GM21528 (cell line): Measurements from ENCODE around the gene PCDHGA9.
"Not testable (repeated sequence)": the region's sequence is repeated elsewhere in the genome, so short reads cannot be mapped to it uniquely, and the experiment has no call there.

ENCODE experiments used
- ATAC-seq: cut with Tn5 transposase; IDR thresholded peaks from one replicate; pipeline ENCODE4 v1.9.1; 2021; ENCODE audit warnings: mild to moderate bottlenecking, moderate library complexity; ENCODE audit not compliant: unreplicated experiment, low FRiP score

Gene PCDHGA9

DNA sequence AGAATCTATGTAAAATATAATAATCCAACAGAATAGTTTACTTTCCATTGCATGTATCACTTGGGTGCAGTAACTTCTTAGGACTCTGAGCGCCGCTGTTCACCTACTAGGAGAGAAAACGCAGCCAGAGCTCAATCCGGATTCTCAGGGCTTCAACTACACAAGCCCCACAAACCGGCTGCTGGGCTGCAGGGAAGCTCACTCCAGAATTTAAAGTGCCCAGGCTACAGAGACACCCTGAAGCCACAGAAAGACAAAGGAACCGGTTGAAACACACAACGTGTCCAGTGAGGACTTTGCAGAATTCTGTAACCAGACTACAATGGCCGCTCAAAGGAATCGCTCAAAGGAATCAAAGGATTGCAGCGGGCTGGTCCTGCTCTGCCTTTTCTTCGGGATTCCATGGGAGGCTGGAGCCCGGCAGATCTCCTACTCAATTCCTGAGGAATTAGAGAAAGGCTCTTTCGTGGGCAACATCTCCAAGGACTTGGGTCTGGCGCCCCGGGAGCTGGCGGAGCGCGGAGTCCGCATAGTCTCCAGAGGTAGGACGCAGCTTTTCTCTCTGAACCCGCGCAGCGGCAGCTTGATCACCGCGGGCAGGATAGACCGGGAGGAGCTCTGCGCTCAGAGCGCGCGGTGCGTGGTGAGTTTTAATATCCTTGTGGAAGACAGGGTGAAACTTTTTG, 10.4 kb downstream of the PCDHGA9 start, which contains the start of gene PCDHGA10:
TSS of gene PCDHGA10 (plus strand) at position 134 of the 686 bp plus-strand sequence. CDS start at position 323, 189 bp downstream.
- peak; percentile 83 for ATAC-seq

GRCh38 chr5:141413540-141414069, 11.0 kb downstream of the PCDHGA9 start:
- ATAC-seq = no peak

- ATAC-seq = not testable (repeated sequence)
Measured at GRCh38 chr5:141414548-141415274, 12.1 kb downstream of the PCDHGA9 start.

- ATAC-seq = not testable (repeated sequence)
Measured at GRCh38 chr5:141415275-141415618, 12.7 kb downstream of the PCDHGA9 start.

GRCh38 chr5:141417494-141418172, 15.1 kb downstream of the PCDHGA9 start, which contains the start of gene PCDHGB7:
TSS of gene PCDHGB7 (plus strand) at chr5:141417677. CDS start at chr5:141417860, 183 bp downstream.
- ATAC-seq = peak; percentile 64

DNA sequence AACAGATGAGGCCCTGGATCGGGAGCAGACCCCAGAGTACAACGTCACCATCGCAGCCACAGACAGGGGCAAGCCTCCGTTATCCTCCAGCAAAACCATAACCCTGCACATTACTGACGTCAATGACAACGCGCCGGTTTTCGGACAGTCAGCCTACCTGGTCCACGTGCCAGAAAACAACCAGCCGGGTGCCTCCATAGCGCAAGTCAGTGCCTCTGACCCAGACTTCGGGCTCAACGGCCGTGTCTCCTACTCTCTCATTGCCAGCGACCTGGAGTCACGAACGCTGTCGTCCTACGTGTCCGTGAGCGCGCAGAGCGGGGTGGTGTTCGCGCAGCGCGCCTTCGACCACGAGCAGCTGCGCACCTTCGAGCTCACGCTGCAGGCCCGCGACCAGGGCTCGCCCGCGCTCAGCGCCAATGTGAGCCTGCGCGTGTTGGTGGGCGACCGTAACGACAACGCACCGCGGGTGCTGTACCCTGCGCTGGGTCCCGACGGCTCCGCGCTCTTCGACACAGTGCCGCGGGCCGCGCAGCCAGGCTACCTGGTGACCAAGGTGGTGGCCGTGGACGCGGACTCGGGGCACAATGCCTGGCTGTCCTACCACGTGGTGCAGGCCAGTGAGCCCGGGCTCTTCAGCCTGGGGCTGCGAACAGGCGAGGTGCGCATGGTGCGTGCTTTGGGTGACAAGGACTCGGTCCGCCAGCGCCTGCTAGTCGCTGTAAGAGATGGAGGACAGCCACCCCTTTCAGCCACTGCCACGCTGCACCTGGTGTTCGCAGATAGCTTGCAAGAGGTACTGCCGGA, 16.7 kb downstream of the PCDHGA9 start:
- no peak for ATAC-seq

DNA sequence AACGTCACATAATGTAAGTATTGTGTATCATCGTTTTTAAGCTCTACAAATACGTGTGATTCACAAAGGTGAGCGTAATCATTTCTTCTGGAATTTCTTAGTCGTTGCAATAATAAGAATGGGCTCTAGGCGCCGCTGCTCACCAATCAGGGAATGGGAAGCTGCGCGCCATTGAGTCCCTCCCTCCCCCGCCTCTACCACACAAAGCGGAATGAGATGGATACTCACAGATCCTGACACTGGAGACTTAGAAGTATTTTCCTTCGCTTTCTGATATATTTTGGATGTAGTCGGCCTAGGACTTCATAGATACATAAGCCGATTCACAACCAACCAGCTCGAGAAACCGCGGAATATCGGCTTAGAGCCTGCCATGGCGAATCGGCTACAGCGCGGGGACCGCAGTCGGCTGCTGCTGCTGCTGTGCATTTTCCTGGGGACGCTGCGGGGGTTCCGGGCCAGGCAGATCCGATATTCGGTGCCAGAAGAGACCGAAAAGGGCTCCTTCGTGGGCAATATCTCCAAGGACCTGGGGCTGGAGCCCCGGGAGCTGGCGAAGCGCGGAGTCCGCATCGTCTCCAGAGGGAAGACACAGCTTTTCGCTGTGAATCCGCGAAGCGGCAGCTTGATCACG, 18.4 kb downstream of the PCDHGA9 start, which contains the start of gene PCDHGA11:
TSS of gene PCDHGA11 (plus strand) at position 197 of the 634 bp plus-strand sequence. CDS start at position 374, 177 bp downstream.
- no peak for ATAC-seq

DNA sequence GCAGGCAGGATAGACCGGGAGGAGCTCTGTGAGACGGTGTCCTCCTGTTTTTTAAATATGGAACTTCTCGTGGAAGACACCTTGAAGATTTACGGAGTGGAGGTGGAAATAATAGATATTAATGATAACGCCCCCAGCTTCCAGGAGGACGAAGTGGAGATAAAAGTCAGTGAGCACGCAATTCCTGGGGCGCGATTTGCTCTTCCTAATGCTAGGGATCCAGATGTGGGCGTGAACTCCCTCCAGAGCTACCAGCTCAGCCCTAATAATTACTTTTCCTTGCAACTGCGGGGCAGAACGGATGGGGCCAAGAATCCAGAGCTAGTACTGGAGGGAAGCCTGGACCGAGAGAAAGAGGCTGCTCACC, 18.9 kb downstream of the PCDHGA9 start:
- ATAC-seq = no peak

DNA sequence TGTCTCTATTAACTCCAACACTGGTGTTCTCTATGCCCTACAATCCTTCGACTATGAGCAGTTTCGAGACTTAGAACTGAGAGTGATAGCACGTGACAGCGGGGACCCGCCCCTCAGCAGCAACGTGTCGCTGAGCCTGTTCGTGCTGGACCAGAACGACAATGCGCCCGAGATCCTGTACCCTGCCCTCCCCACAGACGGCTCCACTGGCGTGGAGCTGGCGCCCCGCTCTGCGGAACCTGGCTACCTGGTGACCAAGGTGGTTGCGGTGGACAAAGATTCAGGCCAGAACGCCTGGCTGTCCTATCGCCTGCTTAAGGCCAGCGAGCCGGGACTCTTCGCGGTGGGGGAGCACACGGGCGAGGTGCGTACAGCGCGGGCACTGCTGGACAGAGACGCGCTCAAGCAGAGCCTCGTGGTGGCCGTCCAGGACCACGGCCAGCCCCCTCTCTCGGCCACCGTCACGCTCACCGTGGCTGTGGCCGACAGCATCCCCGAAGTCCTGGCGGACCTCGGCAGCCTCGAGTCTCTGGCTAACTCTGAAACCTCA, 20.2 kb downstream of the PCDHGA9 start:
- ATAC-seq = no peak

- no peak for ATAC-seq
Measured at GRCh38 chr5:141427783-141428426, 25.3 kb downstream of the PCDHGA9 start.

DNA sequence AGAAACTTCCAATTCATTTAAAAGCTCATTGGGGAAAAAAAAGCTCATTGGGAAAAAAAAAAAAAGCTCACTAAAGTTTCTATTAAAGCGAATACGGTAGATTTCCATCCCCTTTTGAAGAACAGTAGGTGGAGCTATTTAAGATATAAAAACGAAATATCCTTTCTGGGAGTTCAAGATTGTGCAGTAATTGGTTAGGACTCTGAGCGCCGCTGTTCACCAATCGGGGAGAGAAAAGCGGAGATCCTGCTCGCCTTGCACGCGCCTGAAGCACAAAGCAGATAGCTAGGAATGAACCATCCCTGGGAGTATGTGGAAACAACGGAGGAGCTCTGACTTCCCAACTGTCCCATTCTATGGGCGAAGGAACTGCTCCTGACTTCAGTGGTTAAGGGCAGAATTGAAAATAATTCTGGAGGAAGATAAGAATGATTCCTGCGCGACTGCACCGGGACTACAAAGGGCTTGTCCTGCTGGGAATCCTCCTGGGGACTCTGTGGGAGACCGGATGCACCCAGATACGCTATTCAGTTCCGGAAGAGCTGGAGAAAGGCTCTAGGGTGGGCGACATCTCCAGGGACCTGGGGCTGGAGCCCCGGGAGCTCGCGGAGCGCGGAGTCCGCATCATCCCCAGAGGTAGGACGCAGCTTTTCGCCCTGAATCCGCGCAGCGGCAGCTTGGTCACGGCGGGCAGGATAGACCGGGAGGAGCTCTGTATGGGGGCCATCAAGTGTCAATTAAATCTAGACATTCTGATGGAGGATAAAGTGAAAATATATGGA, 27.9 kb downstream of the PCDHGA9 start, which contains the start of gene PCDHGA12:
TSS of gene PCDHGA12 (plus strand) at position 176 of the 782 bp plus-strand sequence. CDS start at position 429, 253 bp downstream.
- peak; percentile 80 for ATAC-seq

- ATAC-seq = no peak
Measured at GRCh38 chr5:141431286-141431685, 28.7 kb downstream of the PCDHGA9 start.

DNA sequence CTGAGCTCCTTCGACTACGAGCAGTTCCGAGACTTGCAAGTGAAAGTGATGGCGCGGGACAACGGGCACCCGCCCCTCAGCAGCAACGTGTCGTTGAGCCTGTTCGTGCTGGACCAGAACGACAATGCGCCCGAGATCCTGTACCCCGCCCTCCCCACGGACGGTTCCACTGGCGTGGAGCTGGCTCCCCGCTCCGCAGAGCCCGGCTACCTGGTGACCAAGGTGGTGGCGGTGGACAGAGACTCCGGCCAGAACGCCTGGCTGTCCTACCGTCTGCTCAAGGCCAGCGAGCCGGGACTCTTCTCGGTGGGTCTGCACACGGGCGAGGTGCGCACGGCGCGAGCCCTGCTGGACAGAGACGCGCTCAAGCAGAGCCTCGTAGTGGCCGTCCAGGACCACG, 29.7 kb downstream of the PCDHGA9 start:
- ATAC-seq = not testable (repeated sequence)

GRCh38 chr5:141432726-141433125, 30.1 kb downstream of the PCDHGA9 start:
- not testable (repeated sequence) for ATAC-seq

GRCh38 chr5:141434006-141434405, 31.4 kb downstream of the PCDHGA9 start:
- no peak for ATAC-seq

- ATAC-seq = no peak
Measured at GRCh38 chr5:141437221-141437620, 34.6 kb downstream of the PCDHGA9 start.

DNA sequence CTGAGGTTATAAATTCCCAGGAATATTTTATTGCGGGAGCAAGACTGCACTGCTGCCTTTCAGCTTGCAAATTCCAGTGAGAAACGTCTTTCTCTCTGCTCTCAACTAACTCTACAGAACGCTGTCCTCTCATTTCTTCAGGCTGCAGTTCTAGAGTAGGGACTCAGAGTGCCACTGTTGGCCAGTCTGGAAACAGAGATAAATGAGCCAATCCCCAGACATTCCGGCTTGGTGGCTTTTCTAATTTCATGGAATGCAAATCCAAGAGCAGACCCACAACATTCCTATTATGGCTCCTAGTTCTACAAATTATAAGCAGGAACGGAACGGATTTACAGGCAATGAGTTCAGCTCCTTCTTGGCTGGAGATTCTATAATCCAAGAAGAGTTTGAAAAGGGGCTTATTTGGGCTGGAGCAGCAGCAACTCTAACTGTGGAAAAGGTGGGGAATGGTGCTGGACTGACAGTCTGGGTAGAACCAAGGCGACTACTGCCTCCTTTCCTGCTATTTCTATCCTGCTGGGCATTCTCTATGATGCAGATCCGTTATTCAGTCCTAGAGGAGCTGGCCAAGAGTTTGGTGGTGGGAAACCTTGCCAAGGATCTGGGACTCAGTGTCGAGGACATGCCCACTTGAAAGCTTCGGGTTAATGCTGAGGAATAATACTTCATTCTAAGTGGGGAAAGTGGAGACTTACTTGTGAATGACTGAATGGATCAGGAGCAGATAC, 37.0 kb downstream of the PCDHGA9 start:
- no peak for ATAC-seq
